ENCODE data around the gene DICER1. TPM values are rescaled to one million over a fixed set of nuclear protein-coding genes. Genes with fewer than 3 reads are reported as not detected.

Gene DICER1
- total and polyA plus RNA-seq, 12 donors, result 4.9 to 38.8 (median 27.2) TPM

- no peak for ATAC-seq
- H3K4me3 ChIP-seq, result no peak overlapping the region
- WGBS, 2 donors, result 91 to 95% methylated on average over 7 of the region's 7 CpGs
Observed at GRCh38 chr14:95055318-95055717, 102.0 kb downstream of the DICER1 start.

GRCh38 chr14:95054346-95055280 lies 102.7 kb downstream of the DICER1 start:
- H3K4me1 ChIP-seq, result no peaks in the 10 kb centered on the region
- DNase-seq (no peak), ATAC-seq (peak in 1 of 8 donors; percentile 44)
- 84 to 86% methylated on average over 23 of the region's 23 CpGs for WGBS, 2 donors
- no peaks in the 10 kb centered on the region for H3K36me3 ChIP-seq
- no peak overlapping the region for H3K27ac ChIP-seq
- no peak for TF ChIP-seq CTCF (IDR thresholded peaks at IDR 0.05)
- H3K4me3 ChIP-seq, result no peak overlapping the region
- H3K9me3 ChIP-seq, result no peaks in the 10 kb centered on the region
- intact Hi-C loops (cut with DNase I), result no loop called here
- no peaks in the 10 kb centered on the region for H3K27me3 ChIP-seq

More at GRCh38 chr14:95055318-95055717, 102.0 kb downstream of the DICER1 start:
- intact Hi-C loops (cut with DNase I), result no loop called here
- no peak for TF ChIP-seq CTCF (IDR thresholded peaks at IDR 0.05)
- H3K9me3 ChIP-seq, result no peaks in the 10 kb centered on the region
- H3K27ac ChIP-seq, result no peak overlapping the region
- no peak for DNase-seq
- no peaks in the 10 kb centered on the region for H3K4me1 ChIP-seq
- H3K27me3 ChIP-seq, result no peaks in the 10 kb centered on the region
- no peaks in the 10 kb centered on the region for H3K36me3 ChIP-seq

- Histone ChIP-seq H3K4me3 (no peak overlapping the region), H3K27me3 (peaks cover 0 to 6% (median 0%) of the 10 kb centered on the region in 7 donors), H3K27ac (no peak overlapping the region), H3K4me1 (no peaks in the 10 kb centered on the region), H3K9me3 (no peaks in the 10 kb centered on the region), H3K36me3 (no peaks in the 10 kb centered on the region)
- WGBS, 2 donors, result 73 to 74% methylated on average over 14 of the region's 14 CpGs
- DNase-seq (no peak), ATAC-seq (no peak)
- intact Hi-C loops (cut with DNase I), result no loop called here
- TF ChIP-seq CTCF (IDR thresholded peaks at IDR 0.05), result no peak
Observed at GRCh38 chr14:95052016-95052585, 105.2 kb downstream of the DICER1 start.

- no peak for ATAC-seq
- Histone ChIP-seq H3K36me3 (no peaks in the 10 kb centered on the region), H3K4me3 (no peak overlapping the region), H3K27ac (no peak overlapping the region), H3K4me1 (no peaks in the 10 kb centered on the region), H3K27me3 (peaks cover 0 to 15% (median 6%) of the 10 kb centered on the region in 7 donors), H3K9me3 (no peaks in the 10 kb centered on the region)
- no peak for TF ChIP-seq CTCF (IDR thresholded peaks at IDR 0.05)
- no peak for DNase-seq
- intact Hi-C loops (cut with DNase I), result no loop called here
Observed at GRCh38 chr14:95049952-95050351, 107.4 kb downstream of the DICER1 start.
